GM19351 (cell line): Measurements from ENCODE around the gene TDP1.
"Not testable (repeated sequence)": the region's sequence is repeated elsewhere in the genome, so short reads cannot be mapped to it uniquely, and the experiment has no call there.

Experiments used
- ATAC-seq: cut with Tn5 transposase; IDR thresholded peaks from one replicate; pipeline ENCODE4 v1.9.1; 2021; ENCODE audit warnings: mild to moderate bottlenecking, moderate library complexity; ENCODE audit not compliant: unreplicated experiment

The TDP1 gene

GRCh38 chr14:90089486-90089885 lies 133.8 kb downstream of the TDP1 start:
- not testable (repeated sequence) for ATAC-seq

- ATAC-seq: no peak
These were observed 135.7 kb downstream of the TDP1 start for GRCh38 chr14:90091393-90091792.

- no peak for ATAC-seq
These were observed 138.3 kb downstream of the TDP1 start for GRCh38 chr14:90093942-90094595.
